Urinary bladder (tissue), 4 donors: Measurements from ENCODE around the gene ECSIT. TPM values are rescaled to one million over a fixed set of nuclear protein-coding genes. Genes with fewer than 3 reads are reported as not detected.

Source experiments
- DNase-seq: peaks from one replicate; pipeline ENCODE4 v3.0.0-alpha.2; 2015; ENCODE audit errors: extremely low spot score
- H3K27ac ChIP-seq: one replicate; pipeline ENCODE4 v1.5.1; 2013; ENCODE audit warnings: low read depth, mild to moderate bottlenecking, moderate library complexity
- H3K36me3 ChIP-seq: one replicate; pipeline ENCODE4 v1.6.1; 2013; ENCODE audit warnings: mild to moderate bottlenecking, moderate library complexity; ENCODE audit not compliant: insufficient read depth
- H3K4me1 ChIP-seq: one replicate; pipeline ENCODE4 v1.6.1; 2013; ENCODE audit warnings: mild to moderate bottlenecking, moderate library complexity; ENCODE audit not compliant: insufficient read depth
- H3K4me3 ChIP-seq: one replicate; pipeline ENCODE4 v1.5.1; 2013; ENCODE audit warnings: low read depth, low read length
- WGBS: extraction: QIAGEN DNeasy Blood & Tissue Kit; methylation state at CpG from one replicate; pipeline ENCODE4 v1.1.7; 2013; 5-methylcytosine and 5-hydroxymethylcytosine counted together
- polyA plus RNA-seq: library from polyadenylated mRNA; stranded (reverse); fragments of 200-250 nt; gene quantifications from one replicate; pipeline ENCODE4 v1.2.3, GENCODE V29; 2013
- total RNA-seq: library from RNA; depleted of rRNA; stranded (reverse); fragments of >200 nt; gene quantifications from one replicate; pipeline ENCODE4 v1.2.3, GENCODE V29; 2014
- donor health status: healthy with polysubstance abuse.
- donor health status: healthy.

Gene ECSIT
- total and polyA plus RNA-seq, 2 donors = 19.0 to 68.7 TPM

GRCh38 chr19:11558881-11559828 lies 30.2 kb upstream of the ECSIT start, which contains the start of gene ELOF1:
ELOF1 (minus strand) TSS chr19:11559230; CDS start chr19:11554347, 4,883 bp downstream.
- Histone ChIP-seq H3K4me3 (peak within 1 kb of the TSS; percentile 81), H3K4me1 (no peaks in the 10 kb centered on the region), H3K36me3 (no peaks in the 10 kb centered on the region), H3K27ac (peak within 1 kb of the TSS; percentile 30)
- peak; percentile 96 for DNase-seq
- WGBS = 2% methylated on average over 57 of the region's 57 CpGs

- no peak overlapping the region for H3K4me3 ChIP-seq
- no peaks in the 10 kb centered on the region for H3K4me1 ChIP-seq
- DNase-seq = no peak
- H3K36me3 ChIP-seq = peaks cover 2% of the 10 kb centered on the region
- 78% methylated on average over 4 of the region's 4 CpGs for WGBS
- no peak overlapping the region for H3K27ac ChIP-seq
These were observed 27.9 kb upstream of the ECSIT start for GRCh38 chr19:11556634-11557420.

DNA sequence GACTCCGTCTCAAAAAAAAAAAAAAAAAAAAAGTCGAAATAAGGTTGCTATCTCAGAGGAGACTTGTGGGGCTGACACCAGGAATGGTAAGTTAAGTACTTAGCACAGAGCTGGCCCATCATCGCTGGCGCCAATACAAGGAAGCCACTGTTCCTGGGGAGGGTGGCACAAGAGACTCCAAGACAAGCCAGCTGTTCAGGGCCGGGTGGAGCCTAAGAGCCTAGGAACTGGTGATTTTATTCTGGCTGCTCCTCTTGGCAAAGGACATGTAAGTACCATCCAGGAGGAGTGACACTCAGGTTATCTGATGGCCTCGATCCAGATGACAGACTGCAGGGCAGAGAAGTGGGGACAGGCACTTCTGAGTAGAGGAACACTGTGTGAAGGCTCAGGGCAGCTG lies 26.3 kb upstream of the ECSIT start:
- Histone ChIP-seq H3K36me3 (peaks cover 2% of the 10 kb centered on the region), H3K27ac (no peak overlapping the region), H3K4me1 (no peaks in the 10 kb centered on the region), H3K4me3 (no peak overlapping the region)
- no peak for DNase-seq
- 86% methylated on average over 6 of the region's 6 CpGs for WGBS

DNA sequence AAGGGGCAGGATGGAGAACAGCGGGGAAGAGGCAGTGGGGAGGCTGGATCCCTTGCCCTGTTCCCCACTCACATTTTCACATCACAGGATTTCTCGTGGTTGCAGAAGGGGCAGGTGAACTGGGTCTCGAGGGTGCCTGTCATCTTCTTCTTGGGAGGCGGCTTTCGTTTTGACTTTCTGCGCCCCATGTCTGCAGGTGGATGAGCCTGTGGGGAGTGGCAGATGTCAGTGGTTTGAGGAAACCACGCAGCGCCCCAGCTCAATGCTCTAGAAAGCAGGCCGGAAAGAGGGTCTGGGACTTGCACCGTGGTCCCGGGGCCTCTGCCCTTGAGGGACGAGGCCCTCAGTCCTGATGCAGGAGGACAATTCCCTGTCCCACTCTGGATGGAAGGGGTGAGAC lies 25.2 kb upstream of the ECSIT start:
- no peak for DNase-seq
- H3K27ac ChIP-seq = no peak overlapping the region
- H3K4me1 ChIP-seq = no peaks in the 10 kb centered on the region
- no peak overlapping the region for H3K4me3 ChIP-seq
- H3K36me3 ChIP-seq = peaks cover 2% of the 10 kb centered on the region
- WGBS = 90% methylated on average over 12 of the region's 12 CpGs

DNA sequence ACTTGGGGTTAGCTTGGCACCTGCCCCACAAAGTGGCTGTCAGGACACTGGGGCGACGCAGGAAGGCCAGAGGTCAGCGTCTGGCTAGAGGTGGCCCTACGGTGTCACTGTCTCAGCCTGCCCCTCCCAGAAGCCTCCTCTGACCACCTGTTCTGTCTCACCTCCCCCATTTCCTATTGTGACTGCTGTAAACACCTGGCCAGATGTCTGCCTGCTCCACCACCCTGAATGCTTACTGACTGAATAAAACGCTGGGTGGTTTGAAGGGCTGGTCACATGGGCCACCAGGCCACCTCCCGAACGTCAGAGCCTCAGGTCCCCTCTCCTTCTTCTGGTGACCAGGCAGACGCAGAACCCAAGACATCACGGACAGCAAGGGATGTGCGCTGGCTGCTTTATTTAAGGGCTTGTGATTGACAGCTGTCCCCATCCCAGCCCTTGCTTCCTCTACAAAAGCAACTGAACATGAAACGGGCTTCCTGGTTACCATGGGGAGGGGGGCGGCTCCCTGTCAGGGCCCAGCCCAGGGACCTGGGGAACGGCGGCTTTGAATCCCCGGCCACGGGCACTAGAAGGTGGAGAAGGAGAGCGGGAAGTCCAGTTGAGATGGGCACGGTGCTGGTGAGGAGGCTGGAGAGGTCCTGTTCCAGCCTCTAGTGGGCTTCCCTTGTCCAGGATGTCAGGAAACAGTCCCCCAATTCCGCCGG lies 23.9 kb upstream of the ECSIT start:
- no peaks in the 10 kb centered on the region for H3K4me1 ChIP-seq

GRCh38 chr19:11551603-11552235 lies 22.8 kb upstream of the ECSIT start:
- no peak overlapping the region for H3K4me3 ChIP-seq
- DNase-seq = no peak
- peaks cover 2% of the 10 kb centered on the region for H3K36me3 ChIP-seq
- H3K4me1 ChIP-seq = no peaks in the 10 kb centered on the region
- H3K27ac ChIP-seq = no peak overlapping the region
- 40% methylated on average over 26 of the region's 26 CpGs for WGBS

More for the DNA sequence above, 23.9 kb upstream of the ECSIT start:
- no peak for DNase-seq
- WGBS = 73% methylated on average over 20 of the region's 20 CpGs
- H3K4me3 ChIP-seq = no peak overlapping the region
- H3K27ac ChIP-seq = no peak overlapping the region
- H3K36me3 ChIP-seq = peaks cover 2% of the 10 kb centered on the region

GRCh38 chr19:11550265-11550664 lies 21.3 kb upstream of the ECSIT start:
- H3K36me3 ChIP-seq = peaks cover 2% of the 10 kb centered on the region
- DNase-seq = no peak
- H3K4me1 ChIP-seq = no peaks in the 10 kb centered on the region
- no peak overlapping the region for H3K4me3 ChIP-seq
- WGBS = 83% methylated on average over 8 of the region's 8 CpGs
- no peak overlapping the region for H3K27ac ChIP-seq

DNA sequence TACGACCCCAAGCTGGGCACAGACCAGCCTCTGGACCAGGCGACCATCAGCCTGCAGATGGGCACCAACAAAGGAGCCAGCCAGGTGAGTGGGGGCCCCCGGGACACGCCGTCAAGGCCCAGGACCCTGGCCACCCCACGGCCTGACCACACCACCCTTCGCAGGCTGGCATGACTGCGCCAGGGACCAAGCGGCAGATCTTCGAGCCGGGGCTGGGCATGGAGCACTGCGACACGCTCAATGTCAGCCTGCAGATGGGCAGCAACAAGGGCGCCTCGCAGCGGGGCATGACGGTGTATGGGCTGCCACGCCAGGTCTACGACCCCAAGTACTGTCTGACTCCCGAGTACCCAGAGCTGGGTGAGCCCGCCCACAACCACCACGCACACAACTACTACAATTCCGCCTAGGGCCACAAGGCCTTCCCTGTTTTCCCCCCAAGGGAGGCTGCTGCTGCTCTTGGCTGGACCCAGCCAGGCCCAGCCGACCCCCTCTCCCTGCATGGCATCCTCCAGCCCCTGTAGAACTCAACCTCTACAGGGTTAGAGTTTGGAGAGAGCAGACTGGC lies 20.5 kb upstream of the ECSIT start:
- DNase-seq = no peak
- H3K4me1 ChIP-seq = no peaks in the 10 kb centered on the region
- H3K36me3 ChIP-seq = peaks cover 2% of the 10 kb centered on the region
- H3K4me3 ChIP-seq = no peak overlapping the region
- H3K27ac ChIP-seq = no peak overlapping the region
- WGBS = 90% methylated on average over 24 of the region's 24 CpGs

- no peak for DNase-seq
- Histone ChIP-seq H3K36me3 (peaks cover under 1% of the 10 kb centered on the region), H3K27ac (no peak overlapping the region), H3K4me3 (no peak overlapping the region), H3K4me1 (no peaks in the 10 kb centered on the region)
- 90% methylated on average over 14 of the region's 14 CpGs for WGBS
These were observed 19.2 kb upstream of the ECSIT start for GRCh38 chr19:11547929-11548700.

DNA sequence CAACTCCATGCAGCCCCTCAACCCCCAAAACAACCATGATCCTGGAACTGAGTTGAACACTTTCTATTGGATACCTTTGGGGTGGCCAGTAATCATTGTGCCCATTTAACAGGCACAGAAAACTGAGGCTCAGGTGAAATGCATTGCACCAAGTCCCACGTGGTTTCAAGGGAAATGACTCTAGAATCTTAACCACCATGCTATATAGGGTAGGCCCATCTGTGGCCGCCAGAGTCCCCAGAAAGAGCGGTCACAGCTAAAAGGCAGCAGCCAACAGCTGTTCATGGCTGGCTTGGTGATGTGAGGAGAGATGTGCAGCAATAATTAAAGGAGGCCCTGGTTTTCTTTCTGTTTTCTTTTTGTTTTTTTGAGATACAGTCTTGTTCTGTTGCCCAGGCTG lies 12.3 kb upstream of the ECSIT start:
- H3K36me3 ChIP-seq = no peaks in the 10 kb centered on the region
- DNase-seq = no peak
- no peak overlapping the region for H3K27ac ChIP-seq
- H3K4me3 ChIP-seq = no peak overlapping the region
- no peaks in the 10 kb centered on the region for H3K4me1 ChIP-seq
- WGBS = 65% methylated on average over 3 of the region's 3 CpGs

DNA sequence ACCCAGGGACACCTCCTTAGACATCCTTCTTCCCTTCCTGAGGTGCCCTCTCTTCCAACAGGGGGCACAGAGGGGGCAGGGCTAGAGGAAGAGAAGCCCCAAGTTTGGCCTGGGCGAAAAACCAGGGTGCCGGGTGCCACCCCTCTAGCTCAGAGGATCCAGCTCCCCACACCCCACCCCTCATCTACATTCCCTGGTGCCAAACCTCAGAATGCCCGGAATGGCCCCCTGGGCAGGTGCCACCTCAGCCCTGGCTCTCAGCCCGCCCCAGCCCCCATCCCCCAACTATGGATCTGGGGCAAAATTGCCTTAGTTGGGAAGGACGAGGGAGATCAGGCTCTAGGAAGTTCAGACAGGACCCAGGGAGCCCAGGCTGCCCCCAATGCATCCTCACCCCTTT lies 11.7 kb upstream of the ECSIT start:
- H3K4me3 ChIP-seq = peak overlapping the region; percentile 36
- no peaks in the 10 kb centered on the region for H3K36me3 ChIP-seq
- no peak overlapping the region for H3K27ac ChIP-seq
- 55% methylated on average over 5 of the region's 5 CpGs for WGBS
- H3K4me1 ChIP-seq = no peaks in the 10 kb centered on the region
- DNase-seq = no peak
